GM11168 (cell line): ENCODE measurements around the gene ARTN.

Experiments used
- in situ Hi-C: fragments of 300-500 bp; cut with MboI; formaldehyde crosslinking; loops from one replicate; pipeline ENCODE4 v1.12.0; 2022; ENCODE audit warnings: low sequenced_read_pairs; ENCODE audit not compliant: unreplicated experiment

ARTN gene, protein sequence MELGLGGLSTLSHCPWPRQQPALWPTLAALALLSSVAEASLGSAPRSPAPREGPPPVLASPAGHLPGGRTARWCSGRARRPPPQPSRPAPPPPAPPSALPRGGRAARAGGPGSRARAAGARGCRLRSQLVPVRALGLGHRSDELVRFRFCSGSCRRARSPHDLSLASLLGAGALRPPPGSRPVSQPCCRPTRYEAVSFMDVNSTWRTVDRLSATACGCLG

DNA sequence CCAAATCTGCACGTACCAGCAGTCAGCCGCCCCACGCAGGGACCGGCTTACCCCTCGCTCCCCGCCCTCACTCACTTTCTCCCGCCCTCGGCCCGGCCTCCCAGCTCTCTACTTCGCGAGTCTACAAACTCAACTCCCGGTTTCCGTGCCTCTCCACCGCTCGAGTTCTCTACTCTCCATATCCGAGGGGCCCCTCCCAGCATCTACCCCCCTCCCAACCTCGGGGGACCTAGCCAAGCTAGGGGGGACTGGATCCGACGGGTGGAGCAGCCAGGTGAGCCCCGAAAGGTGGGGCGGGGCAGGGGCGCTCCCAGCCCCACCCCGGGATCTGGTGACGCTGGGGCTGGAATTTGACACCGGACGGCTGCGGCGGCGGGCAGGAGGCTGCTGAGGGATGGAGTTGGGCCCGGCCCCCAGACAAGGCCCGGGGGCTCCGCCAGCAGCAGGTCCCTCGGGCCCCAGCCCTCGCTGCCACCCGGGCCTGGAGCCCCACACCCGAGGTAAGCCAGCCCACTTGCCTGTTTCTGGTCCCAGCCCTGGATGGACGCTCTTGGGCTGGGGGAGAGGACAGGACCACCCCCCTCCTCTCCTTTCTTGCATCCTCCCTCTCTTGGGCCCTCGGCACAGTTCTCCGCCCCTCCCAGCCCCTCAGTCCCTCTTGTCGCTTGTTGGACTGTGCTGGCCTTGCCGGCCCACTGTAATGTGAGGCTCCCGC, at the start of gene ARTN:
TSS of gene ARTN (plus strand) at position 416 of the 715 bp plus-strand sequence. CDS start 1,856 bp downstream, outside the sequence.
- in situ Hi-C loops, result loop anchor here (5.0 to 10.0 kb wide), 2 partner anchors 176 to 389 kb away; no protein-coding TSS in a partner anchor

DNA sequence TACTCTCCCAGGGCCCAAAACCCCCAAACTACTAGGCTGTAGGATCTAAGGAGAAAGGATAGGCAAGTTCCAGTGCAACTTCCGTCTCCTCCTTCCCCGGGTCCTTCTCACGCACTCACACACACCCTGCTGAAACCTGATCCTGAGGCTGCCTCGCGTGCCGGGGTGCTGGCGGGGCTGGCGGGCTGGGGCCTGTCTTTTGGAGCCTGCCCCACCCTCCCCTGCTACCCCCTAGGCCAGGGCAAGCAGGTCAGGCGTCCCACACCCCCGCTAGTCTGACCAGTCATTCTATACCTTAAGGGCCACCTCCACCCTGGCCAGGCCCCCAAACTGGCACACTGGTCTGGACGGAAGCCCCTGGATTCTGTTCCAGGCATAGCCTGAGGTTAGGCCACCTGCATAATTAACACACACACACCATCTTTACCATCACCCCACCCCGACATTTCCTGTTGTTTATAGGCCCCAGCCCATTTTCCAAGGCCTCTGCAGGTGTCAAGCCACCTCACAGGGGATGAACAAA, 48.3 kb upstream of the ARTN start:
- in situ Hi-C loops, result no loop called here

DNA sequence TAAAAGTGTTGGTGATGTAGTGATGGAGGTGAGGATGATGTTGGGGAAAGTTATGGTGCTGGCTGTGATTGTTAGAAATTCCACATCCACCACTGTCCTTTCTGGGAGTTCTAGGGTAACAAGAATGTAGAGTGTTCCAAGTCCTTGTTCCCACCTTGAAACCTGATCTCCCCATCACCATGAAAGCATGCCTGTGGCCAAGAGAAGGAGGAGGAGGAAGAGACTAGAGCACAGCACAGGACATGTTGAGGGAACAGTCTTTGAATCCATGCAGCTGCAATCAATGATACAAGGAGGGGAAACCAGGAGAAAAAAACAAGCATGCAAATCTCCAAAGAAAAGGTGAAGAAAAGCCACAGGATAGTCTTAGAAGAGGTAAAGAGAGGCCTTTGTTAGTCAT, 45.9 kb upstream of the ARTN start:
- in situ Hi-C loops, result no loop called here

GRCh38 chr1:43890815-43891214, 42.8 kb upstream of the ARTN start:
- in situ Hi-C loops, result no loop called here

DNA sequence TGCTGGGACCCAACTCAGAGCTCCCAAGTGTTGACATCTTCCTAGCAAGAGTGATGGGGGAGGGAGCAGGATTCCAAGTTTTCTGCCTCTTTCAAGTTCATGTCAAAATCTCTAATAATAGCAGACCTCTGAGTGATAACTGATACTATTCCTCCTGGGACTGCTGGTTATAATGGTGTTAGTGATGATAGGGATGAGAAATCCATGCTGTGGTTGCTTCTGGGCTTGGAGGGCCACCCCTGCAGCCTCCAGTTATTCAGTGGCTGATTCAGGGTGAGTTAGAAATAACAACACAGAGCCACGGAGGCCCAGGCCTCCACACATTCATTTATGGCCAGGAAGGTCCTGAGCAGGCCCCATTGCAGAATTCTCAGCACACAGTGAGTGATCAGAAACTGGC, 40.6 kb upstream of the ARTN start:
- in situ Hi-C loops, result no loop called here

- in situ Hi-C loops, result no loop called here
Measured at GRCh38 chr1:43898981-43899380, 34.6 kb upstream of the ARTN start.

GRCh38 chr1:43900386-43900785, 33.2 kb upstream of the ARTN start:
- in situ Hi-C loops, result loop anchor here (10.0 kb wide), 1 partner anchor 116 kb away; no protein-coding TSS in a partner anchor

DNA sequence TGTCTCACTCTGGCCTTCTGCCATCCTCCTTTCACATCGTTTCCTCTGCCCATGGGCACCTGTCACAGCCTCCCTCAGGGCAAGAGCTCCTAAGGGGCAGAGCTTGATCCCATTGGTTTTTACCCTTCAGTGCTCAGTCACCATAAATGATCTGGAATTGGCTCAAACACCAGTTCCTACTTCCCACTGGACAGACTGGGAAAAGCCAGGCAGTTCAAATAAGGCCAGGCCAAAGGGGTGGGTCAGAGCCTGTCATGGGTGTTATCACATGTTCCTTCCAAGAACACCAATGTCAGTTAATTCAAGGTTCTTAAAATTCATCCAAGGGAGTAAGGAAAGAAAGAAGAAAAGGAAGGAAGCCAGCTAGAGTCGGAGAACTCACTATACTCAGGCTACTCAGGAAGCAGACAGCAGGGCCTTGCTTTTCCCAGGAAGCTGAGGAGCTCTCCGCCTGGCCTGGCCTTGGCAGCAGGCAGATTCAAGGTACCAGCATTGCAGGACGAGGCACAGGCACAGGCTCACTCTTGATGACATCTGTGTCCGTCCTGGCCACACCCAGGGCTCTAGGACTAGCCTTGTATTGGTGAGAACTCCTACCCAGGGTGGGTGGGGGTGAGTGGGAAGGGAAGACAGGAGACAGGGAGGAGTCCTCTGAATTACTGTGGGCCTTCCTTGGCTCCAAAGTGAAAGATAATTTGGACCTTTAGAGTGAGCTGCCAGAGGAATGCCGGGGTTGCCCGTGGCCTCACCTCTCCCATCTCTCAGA, 32.2 kb upstream of the ARTN start:
- in situ Hi-C loops, result loop anchor here (10.0 kb wide), 1 partner anchor 117 kb away; no protein-coding TSS in a partner anchor

GRCh38 chr1:43902058-43902831, 31.4 kb upstream of the ARTN start:
- in situ Hi-C loops, result loop anchor here (10.0 kb wide), 1 partner anchor 117 kb away; no protein-coding TSS in a partner anchor

DNA sequence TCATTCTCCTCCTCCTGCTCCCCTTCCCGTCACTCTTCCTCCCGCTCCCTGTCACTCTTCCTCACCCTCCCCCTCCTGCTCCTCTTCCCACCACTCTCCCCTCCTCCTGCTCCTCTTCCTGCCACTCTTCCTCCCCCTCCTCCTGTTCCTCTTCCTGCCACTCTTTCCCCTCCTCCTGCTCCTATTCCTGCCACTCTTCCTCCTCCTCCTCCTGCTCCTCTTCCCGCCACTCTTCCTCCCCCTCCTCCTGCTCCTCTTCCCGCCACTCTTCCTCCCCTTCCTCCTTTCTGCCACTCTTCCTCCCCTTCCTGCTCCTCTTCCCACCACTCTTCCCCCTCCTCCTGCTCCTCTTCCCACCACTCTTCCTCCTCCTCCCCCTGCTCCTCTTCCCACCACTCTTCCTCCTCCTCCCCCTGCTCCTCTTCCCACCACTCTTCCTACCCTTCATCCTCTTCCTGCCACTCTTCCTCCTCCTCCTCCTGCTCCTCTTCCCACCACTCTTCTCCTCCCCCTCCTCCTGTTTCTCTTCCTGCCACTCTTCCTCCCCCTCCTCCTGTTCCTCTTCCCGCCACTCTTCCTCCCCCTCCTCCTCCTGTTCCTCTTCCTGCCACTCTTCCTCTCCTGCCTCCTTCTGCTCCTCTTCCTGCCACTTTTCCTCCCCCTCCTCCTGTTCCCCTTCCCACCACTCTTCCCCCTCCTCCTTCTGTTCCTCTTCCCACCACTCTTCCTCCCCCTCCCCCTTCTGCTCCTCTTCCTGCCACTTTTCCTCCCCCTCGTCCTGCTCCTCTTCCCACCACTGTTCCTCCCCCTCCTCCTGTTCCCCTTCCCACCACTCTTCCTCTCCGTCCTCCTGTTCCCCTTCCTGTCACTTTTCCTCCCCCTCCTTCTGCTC, 28.7 kb upstream of the ARTN start:
- in situ Hi-C loops, result loop anchor here (10.0 kb wide), 1 partner anchor 120 kb away; no protein-coding TSS in a partner anchor

DNA sequence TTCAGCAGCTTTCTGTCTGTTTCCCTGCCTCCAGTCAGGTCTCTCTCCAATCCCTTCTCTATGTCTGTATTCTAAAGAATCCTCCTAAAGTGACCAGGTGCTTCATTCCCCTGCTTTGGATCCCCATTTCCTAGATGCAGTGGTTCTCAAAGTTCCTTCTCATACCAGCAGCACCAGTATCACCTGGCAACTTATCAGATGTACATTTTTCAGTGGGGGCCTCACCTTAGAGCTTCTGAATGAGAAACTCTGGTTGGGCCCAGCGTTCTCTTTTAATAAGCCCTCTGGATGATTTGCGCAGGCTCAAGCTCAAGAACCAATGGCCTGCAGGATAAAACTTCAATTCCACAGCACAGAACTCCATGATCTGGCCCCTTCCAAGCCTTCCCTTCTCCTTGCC, 25.4 kb upstream of the ARTN start:
- in situ Hi-C loops, result loop anchor here (10.0 kb wide), 1 partner anchor 123 kb away; no protein-coding TSS in a partner anchor

GRCh38 chr1:43908858-43909257, 24.7 kb upstream of the ARTN start:
- in situ Hi-C loops, result loop anchor here (10.0 kb wide), 1 partner anchor 124 kb away; no protein-coding TSS in a partner anchor

GRCh38 chr1:43910343-43910742, 23.3 kb upstream of the ARTN start:
- in situ Hi-C loops, result no loop called here

DNA sequence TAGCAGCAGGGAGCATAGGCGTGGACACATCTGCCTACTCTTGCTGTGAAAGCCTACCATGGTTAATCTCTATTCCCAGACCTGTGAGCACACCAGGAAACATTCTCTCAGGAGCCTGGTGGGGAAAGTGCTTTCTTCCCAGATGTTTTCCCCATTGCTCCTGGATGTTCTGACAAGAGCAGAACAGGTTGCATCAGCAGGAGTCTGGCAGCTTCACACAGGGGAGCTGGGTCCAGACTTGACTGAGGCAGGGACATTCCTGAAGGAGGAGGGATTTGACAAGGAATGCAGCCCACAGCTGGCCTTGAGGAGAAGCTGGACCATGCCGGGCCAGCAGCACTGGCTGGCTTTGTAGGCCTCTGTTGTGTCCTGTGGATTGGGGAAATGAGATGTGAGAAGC, 21.0 kb upstream of the ARTN start:
- in situ Hi-C loops, result no loop called here

GRCh38 chr1:43913051-43913501, 20.5 kb upstream of the ARTN start:
- in situ Hi-C loops, result no loop called here

GRCh38 chr1:43913666-43914360, 19.8 kb upstream of the ARTN start:
- in situ Hi-C loops, result no loop called here

DNA sequence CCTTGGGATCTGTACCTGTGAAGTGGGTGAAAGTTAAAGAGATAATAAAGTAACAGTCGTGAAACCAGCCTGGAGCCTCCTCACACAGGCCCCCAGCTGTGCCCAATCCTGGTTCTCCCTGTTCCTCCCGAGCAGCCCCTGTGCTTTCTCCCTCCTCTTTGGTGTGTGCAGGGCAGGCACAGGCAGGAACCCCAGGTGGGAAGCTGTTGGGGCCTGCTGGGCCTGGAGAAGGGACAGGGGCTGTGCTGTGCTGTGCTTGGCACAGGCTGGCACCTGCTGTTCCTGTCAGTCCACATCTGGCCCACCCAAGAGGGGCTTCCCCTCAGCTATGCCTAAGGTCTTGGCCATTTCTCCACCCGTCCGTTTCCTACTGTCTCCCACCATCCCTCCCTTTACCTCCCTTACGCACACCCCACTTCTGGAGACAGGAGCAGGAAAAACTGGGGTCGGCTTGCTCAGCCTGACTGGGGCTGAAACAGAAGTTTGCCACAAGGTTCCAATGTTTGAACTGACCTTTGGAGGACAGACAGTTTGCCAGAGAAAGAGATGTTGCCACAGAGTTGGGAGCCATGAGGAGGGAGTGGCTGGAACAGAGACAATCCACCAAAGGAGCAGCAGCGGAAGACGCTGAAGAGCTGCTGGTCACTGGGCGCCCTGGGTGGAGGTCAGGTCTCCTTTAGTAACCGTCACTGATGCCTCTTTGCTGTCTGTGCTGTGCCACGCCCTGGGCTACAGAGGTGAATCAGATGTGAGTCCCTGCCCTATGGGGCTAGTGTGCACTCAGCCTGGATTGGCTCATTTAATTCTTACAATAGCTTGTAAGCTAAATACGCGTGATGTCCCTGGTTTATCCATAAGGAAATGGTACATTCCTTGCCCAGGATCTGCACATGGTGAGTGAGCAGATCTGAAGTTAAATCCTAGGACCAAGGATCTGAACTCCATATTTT, 18.8 kb upstream of the ARTN start:
- in situ Hi-C loops, result no loop called here
